ENCODE data around the gene SIT1. TPM values are rescaled to one million over a fixed set of nuclear protein-coding genes. Genes with fewer than 3 reads are reported as not detected.

Gene SIT1
- total and polyA plus RNA-seq, 2 donors (not counting 3 experiments of a cell fraction or from before 2014, with no cell fraction given) = not detected

- CTCF ChIA-PET = no interaction called here
- Histone ChIP-seq H3K27ac (ENCODE audit: insufficient read depth, low read depth, low read length) (no peak overlapping the region), H3K4me2 (ENCODE audit: insufficient read depth, low read length) (peak overlapping the region; percentile 51), H3K9me1 (replicated peaks; ENCODE audit: control insufficient read depth, extremely low read depth, insufficient read depth, low read length) (no peaks in the 10 kb centered on the region), H3K4me3 (replicated peaks in 1 of 3; ENCODE audit: insufficient read depth in 1 of 3, low read depth in 1 of 3, low read length in 3 of 3) (peak overlapping the region in 2 of 3 experiments; percentile 41 to 44), H3K79me2 (ENCODE audit: control insufficient read depth, insufficient read depth, low read length) (no peaks in the 10 kb centered on the region), H3K4me1 (ENCODE audit: control insufficient read depth, extremely low read depth, insufficient read depth, low read length) (peaks cover 16% of the 10 kb centered on the region), H3K9ac (replicated peaks; ENCODE audit: extremely low read depth, insufficient read depth, low read length) (no peak overlapping the region), H3K9me3 (replicated peaks; ENCODE audit: control insufficient read depth, insufficient read depth, low read length) (no peaks in the 10 kb centered on the region), H3K27me3 (ENCODE audit: control insufficient read depth in 2 of 2, insufficient read depth in 2 of 2, low read length in 2 of 2) (no peaks in the 10 kb centered on the region), H4K20me1 (replicated peaks; ENCODE audit: control insufficient read depth, extremely low read depth, insufficient read depth, low read length) (no peaks in the 10 kb centered on the region), H2AFZ (ENCODE audit: low read depth, low read length) (no peak overlapping the region), H3K36me3 (ENCODE audit: control insufficient read depth in 2 of 2, extremely low read depth in 1 of 2, insufficient read depth in 2 of 2, low read length in 2 of 2) (peaks cover 3 to 14% of the 10 kb centered on the region in 2 experiments)
- TF ChIP-seq POLR2A (IDR thresholded peaks at IDR 0.05; ENCODE audit: low read depth, low read length) (no peak), MAX (IDR thresholded peaks at IDR 0.05; ENCODE audit: insufficient read depth, insufficient read length) (no peak), GATA2 (IDR thresholded peaks at IDR 0.05; ENCODE audit: insufficient read depth, insufficient read length, low read depth, low read length) (no peak), JUN (IDR thresholded peaks at IDR 0.05; ENCODE audit: borderline replicate concordance, insufficient read depth, insufficient read length, low read depth) (no peak)
- dilution Hi-C loops (cut with MboI; ENCODE audit: extremely low pct_ligation_motif_present, low sequenced_read_pairs) (no loop called here), intact Hi-C loops (cut with micrococcal nuclease) (no loop called here)
- BruUV-seq (replicated peaks) = TSS peak; percentile 14
- POLR2A ChIA-PET = no interaction called here
- FAIRE-seq (peak; percentile 40), DNase-seq (ENCODE audit: low read depth, low spot score) (no peak)
These were observed 44.6 kb downstream of the SIT1 start for GRCh38 chr9:35606138-35606504.

GRCh38 chr9:35605351-35606137, 45.2 kb downstream of the SIT1 start:
- H3K27me3 ChIP-seq (ENCODE audit: control insufficient read depth in 2 of 2, insufficient read depth in 2 of 2, low read length in 2 of 2) = no peaks in the 10 kb centered on the region
- dilution Hi-C loops (cut with MboI; ENCODE audit: extremely low pct_ligation_motif_present, low sequenced_read_pairs) = no loop called here
- H3K9ac ChIP-seq (replicated peaks; ENCODE audit: extremely low read depth, insufficient read depth, low read length) = peak overlapping the region; percentile 31
- DNase-seq (ENCODE audit: low read depth, low spot score) = no peak
- FAIRE-seq = peak; percentile 47
- peak overlapping the region; percentile 40 to 44 (median 41) for H3K4me3 ChIP-seq (replicated peaks in 1 of 3; ENCODE audit: insufficient read depth in 1 of 3, low read depth in 1 of 3, low read length in 3 of 3)
- TF ChIP-seq CTCF (IDR thresholded peaks at IDR 0.05; ENCODE audit: extremely low read depth in 1 of 2, insufficient read depth in 1 of 2, low read depth in 1 of 2, low read length in 2 of 2) (no peak), EZH2 (IDR thresholded peaks at IDR 0.05; ENCODE audit: borderline replicate concordance, low read depth, low read length, severe bottlenecking) (no peak), POLR2AphosphoS5 (IDR thresholded peaks at IDR 0.05; ENCODE audit: insufficient read depth, low read depth, low read length) (no peak), JUN (IDR thresholded peaks at IDR 0.05; ENCODE audit: borderline replicate concordance, insufficient read depth, insufficient read length, low read depth) (no peak)
- no peaks in the 10 kb centered on the region for H3K79me2 ChIP-seq (ENCODE audit: control insufficient read depth, insufficient read depth, low read length)
- H3K9me3 ChIP-seq (replicated peaks; ENCODE audit: control insufficient read depth, insufficient read depth, low read length) = no peaks in the 10 kb centered on the region
- peaks cover 16% of the 10 kb centered on the region for H3K4me1 ChIP-seq (ENCODE audit: control insufficient read depth, extremely low read depth, insufficient read depth, low read length)
- H3K36me3 ChIP-seq (ENCODE audit: control insufficient read depth in 2 of 2, extremely low read depth in 1 of 2, insufficient read depth in 2 of 2, low read length in 2 of 2) = peaks cover 3 to 14% of the 10 kb centered on the region in 2 experiments
- CTCF ChIA-PET = no interaction called here
- intact Hi-C loops (cut with micrococcal nuclease) = loop anchor here (2.0 kb wide), 1 partner anchor 83 kb away; the partner anchor contains the start of gene TPM2
- H3K9me1 ChIP-seq (replicated peaks; ENCODE audit: control insufficient read depth, extremely low read depth, insufficient read depth, low read length) = no peaks in the 10 kb centered on the region
- POLR2A ChIA-PET = no interaction called here
- no peak overlapping the region for H3K27ac ChIP-seq (ENCODE audit: insufficient read depth, low read depth, low read length)
- H3K4me2 ChIP-seq (ENCODE audit: insufficient read depth, low read length) = peak overlapping the region; percentile 51
- peak overlapping the region; percentile 56 for H2AFZ ChIP-seq (ENCODE audit: low read depth, low read length)
- H4K20me1 ChIP-seq (replicated peaks; ENCODE audit: control insufficient read depth, extremely low read depth, insufficient read depth, low read length) = no peaks in the 10 kb centered on the region
- BruUV-seq (replicated peaks) = no TSS peak

All from endothelial cell of umbilical vein (primary cell).